Hypothalamus (tissue), 51 donors: ENCODE data around the gene SOX5.
"Not testable (repeated sequence)": the region's sequence is repeated elsewhere in the genome, so short reads cannot be mapped to it uniquely, and the experiment has no call there.

Source experiments
- DNase-seq, 51 donors: peaks; one replicate each; lab custom pipeline; 2025; lab: John Stamatoyannopoulos, UW

Gene SOX5

GRCh38 chr12:23515785-23516184, 433.7 kb downstream of the SOX5 start:
- not testable (repeated sequence) for DNase-seq

- DNase-seq = no peak
Observed at GRCh38 chr12:23510484-23510883, 439.0 kb downstream of the SOX5 start.

- DNase-seq = not testable (repeated sequence)
Observed at GRCh38 chr12:23509832-23510231, 439.6 kb downstream of the SOX5 start.

- DNase-seq = not testable (repeated sequence)
Observed at GRCh38 chr12:23507785-23508184, 441.7 kb downstream of the SOX5 start.

GRCh38 chr12:23505736-23506135, 443.7 kb downstream of the SOX5 start:
- not testable (repeated sequence) for DNase-seq

- no peak for DNase-seq
Observed at GRCh38 chr12:23504641-23505399, 444.6 kb downstream of the SOX5 start.

GRCh38 chr12:23504043-23504442, 445.4 kb downstream of the SOX5 start:
- DNase-seq = no peak

- no peak for DNase-seq
Observed at GRCh38 chr12:23503544-23503943, 445.9 kb downstream of the SOX5 start.

- no peak for DNase-seq
Observed at GRCh38 chr12:23502259-23502658, 447.2 kb downstream of the SOX5 start.

- DNase-seq = no peak
Observed at GRCh38 chr12:23495472-23495871, 454.0 kb downstream of the SOX5 start.

GRCh38 chr12:23493672-23494071, 455.8 kb downstream of the SOX5 start:
- DNase-seq = no peak

- not testable (repeated sequence) for DNase-seq
Observed at GRCh38 chr12:23491029-23491428, 458.4 kb downstream of the SOX5 start.

- DNase-seq = no peak
Observed at GRCh38 chr12:23488130-23488529, 461.3 kb downstream of the SOX5 start.

- no peak for DNase-seq
Observed at GRCh38 chr12:23484238-23484637, 465.2 kb downstream of the SOX5 start.

GRCh38 chr12:23482571-23482970, 466.9 kb downstream of the SOX5 start:
- no peak for DNase-seq
